KOPT-K1 (cell line): ENCODE data around the gene HCN4.

Experiments used
- H3K27ac ChIP-seq: fragments of 200-600 bp; sonication (generic); 2 replicates; pipeline ENCODE4 v1.5.1; 2016; ENCODE audit warnings: antibody characterized with exemption, mild to moderate bottlenecking, low read depth, low read length; ENCODE audit not compliant: poor library complexity, severe bottlenecking
- H3K36me3 ChIP-seq: fragments of 200-600 bp; sonication (generic); 2 replicates; pipeline ENCODE4 v1.5.1; 2017; ENCODE audit warnings: antibody characterized with exemption, mild to moderate bottlenecking, low read length, moderate library complexity; ENCODE audit not compliant: insufficient read depth
- H3K9me3 ChIP-seq: fragments of 200-600 bp; sonication (generic); 2 replicates; pipeline ENCODE4 v1.5.1; 2017; ENCODE audit warnings: antibody characterized with exemption, low read length, mild to moderate bottlenecking; ENCODE audit not compliant: insufficient read depth, poor library complexity, severe bottlenecking

Gene HCN4

GRCh38 chr15:73366766-73367623, 1.8 kb downstream of the HCN4 start:
- Histone ChIP-seq H3K27ac (no peak overlapping the region), H3K36me3 (no peaks in the 10 kb centered on the region), H3K9me3 (no peaks in the 10 kb centered on the region)

- H3K36me3 ChIP-seq = no peaks in the 10 kb centered on the region
These were observed 4.7 kb downstream of the HCN4 start for GRCh38 chr15:73364070-73364469.

GRCh38 chr15:73362900-73363299, 5.9 kb downstream of the HCN4 start:
- no peak overlapping the region for H3K27ac ChIP-seq
- no peaks in the 10 kb centered on the region for H3K36me3 ChIP-seq
- H3K9me3 ChIP-seq = no peaks in the 10 kb centered on the region

More at GRCh38 chr15:73364070-73364469, 4.7 kb downstream of the HCN4 start:
- Histone ChIP-seq H3K9me3 (no peaks in the 10 kb centered on the region), H3K27ac (no peak overlapping the region)

- Histone ChIP-seq H3K9me3 (no peaks in the 10 kb centered on the region), H3K36me3 (no peaks in the 10 kb centered on the region), H3K27ac (no peak overlapping the region)
These were observed 7.4 kb downstream of the HCN4 start for GRCh38 chr15:73361337-73361736.

GRCh38 chr15:73359651-73360050, 9.1 kb downstream of the HCN4 start:
- H3K9me3 ChIP-seq = no peaks in the 10 kb centered on the region
- H3K27ac ChIP-seq = no peak overlapping the region
- no peaks in the 10 kb centered on the region for H3K36me3 ChIP-seq

- Histone ChIP-seq H3K9me3 (no peaks in the 10 kb centered on the region), H3K36me3 (no peaks in the 10 kb centered on the region), H3K27ac (no peak overlapping the region)
These were observed 10.6 kb downstream of the HCN4 start for GRCh38 chr15:73357999-73358665.

- no peaks in the 10 kb centered on the region for H3K36me3 ChIP-seq
- no peaks in the 10 kb centered on the region for H3K9me3 ChIP-seq
- no peak overlapping the region for H3K27ac ChIP-seq
These were observed 13.0 kb downstream of the HCN4 start for GRCh38 chr15:73355612-73356265.

GRCh38 chr15:73354241-73354640, 14.5 kb downstream of the HCN4 start:
- H3K36me3 ChIP-seq = no peaks in the 10 kb centered on the region
- no peaks in the 10 kb centered on the region for H3K9me3 ChIP-seq
- H3K27ac ChIP-seq = no peak overlapping the region

- no peaks in the 10 kb centered on the region for H3K9me3 ChIP-seq
- no peak overlapping the region for H3K27ac ChIP-seq
- H3K36me3 ChIP-seq = no peaks in the 10 kb centered on the region
These were observed 15.0 kb downstream of the HCN4 start for GRCh38 chr15:73353734-73354133.

- no peaks in the 10 kb centered on the region for H3K9me3 ChIP-seq
- no peaks in the 10 kb centered on the region for H3K36me3 ChIP-seq
- H3K27ac ChIP-seq = no peak overlapping the region
These were observed 16.7 kb downstream of the HCN4 start for GRCh38 chr15:73352082-73352481.

GRCh38 chr15:73349191-73349590, 19.6 kb downstream of the HCN4 start:
- Histone ChIP-seq H3K27ac (no peak overlapping the region), H3K9me3 (no peaks in the 10 kb centered on the region), H3K36me3 (no peaks in the 10 kb centered on the region)

- no peaks in the 10 kb centered on the region for H3K36me3 ChIP-seq
- no peak overlapping the region for H3K27ac ChIP-seq
- no peaks in the 10 kb centered on the region for H3K9me3 ChIP-seq
These were observed 21.9 kb downstream of the HCN4 start for GRCh38 chr15:73346735-73347312.

GRCh38 chr15:73345658-73346057, 23.1 kb downstream of the HCN4 start:
- Histone ChIP-seq H3K9me3 (no peaks in the 10 kb centered on the region), H3K36me3 (no peaks in the 10 kb centered on the region), H3K27ac (no peak overlapping the region)

GRCh38 chr15:73344056-73344455, 24.7 kb downstream of the HCN4 start:
- Histone ChIP-seq H3K27ac (no peak overlapping the region), H3K9me3 (no peaks in the 10 kb centered on the region), H3K36me3 (no peaks in the 10 kb centered on the region)
